B cell (primary cell): Measurements from ENCODE around the gene EGFL6. TPM values are rescaled to one million over a fixed set of nuclear protein-coding genes. Genes with fewer than 3 reads are reported as not detected.

Experiments
- ATAC-seq: fragments of 200-7000 bp; cut with Tn5 transposase; one replicate; pipeline ENCODE4 v1.10.0; 2021; ENCODE audit warnings: low read depth, mild to moderate bottlenecking, moderate number of reproducible peaks, moderate library complexity
- CTCF ChIA-PET: fragments of 350-600 bp; sonication (Branson Sonifier 250); formaldehyde crosslinking; loops from one replicate; lab custom pipeline; 2021; ENCODE audit warnings: antibody characterized with exemption, inconsistent platforms; lab: Charles Lee
- POLR2A ChIA-PET: fragments of 350-600 bp; sonication (Branson Sonifier 250); formaldehyde crosslinking; loops from one replicate; lab custom pipeline; 2021; ENCODE audit warnings: antibody characterized with exemption; lab: Charles Lee
- DNase-seq: peaks from one replicate; pipeline ENCODE4 v3.0.0; 2013
- H2AFZ ChIP-seq: 2 replicates; pipeline ENCODE4 v1.6.1; 2012; ENCODE audit warnings: mild to moderate bottlenecking, low read depth, low read length; ENCODE audit not compliant: insufficient read depth, poor library complexity, severe bottlenecking
- H3K27ac ChIP-seq, 2 donors: 1 replicate in 1 of 2; 2 replicates in 1 of 2; pipeline ENCODE4 v1.5.1; 2012 to 2013; ENCODE audit warnings: low read length in 2 of 2, mild to moderate bottlenecking in 2 of 2, moderate library complexity in 1 of 2
- H3K27me3 ChIP-seq, 4 experiments: fragments of 200-600 bp in 1 of 4; sonication (generic) in 1 of 4; replicated peaks in 1 of 4; 1 replicate in 2 of 4; 2 replicates in 2 of 4; pipeline versions ENCODE4 v1.6.1 to v1.7.0; 2013 to 2016; ENCODE audit warnings: low read length in 3 of 4, mild to moderate bottlenecking in 2 of 4, mixed read lengths in 1 of 4, moderate library complexity in 1 of 4; ENCODE audit not compliant: insufficient read depth in 4 of 4, control insufficient read depth in 3 of 4; ENCODE audit errors: control extremely low read depth in 1 of 4
- H3K36me3 ChIP-seq, 2 experiments: replicated peaks in 1 of 2; 1 replicate in 1 of 2; 2 replicates in 1 of 2; pipeline versions ENCODE4 v1.6.1 to v1.7.1; 2013; ENCODE audit warnings: low read length in 1 of 2; ENCODE audit not compliant: insufficient read depth in 2 of 2, control insufficient read depth in 1 of 2; ENCODE audit errors: control extremely low read depth in 1 of 2, extremely low read depth in 1 of 2
- H3K4me1 ChIP-seq, 2 donors: fragments of 200-600 bp in 1 of 2; sonication (generic) in 1 of 2; 1 replicate in 1 of 2; 2 replicates in 1 of 2; pipeline versions ENCODE4 v1.5.1 to v1.6.1; 2013 to 2017; ENCODE audit warnings: low read length in 2 of 2; ENCODE audit not compliant: control insufficient read depth in 2 of 2, insufficient read depth in 2 of 2
- H3K4me2 ChIP-seq: replicated peaks from 2 replicates; pipeline ENCODE3; 2012; ENCODE audit warnings: mild to moderate bottlenecking, low read depth, low read length; ENCODE audit not compliant: poor library complexity, severe bottlenecking
- H3K4me3 ChIP-seq, 5 experiments: fragments of 200-600 bp in 1 of 5; sonication (generic) in 1 of 5; 1 replicate in 3 of 5; 2 replicates in 2 of 5; pipeline versions ENCODE4 v1.5.1 to v1.7.0; 2011 to 2016; ENCODE audit warnings: low read length in 4 of 5, mild to moderate bottlenecking in 4 of 5, low read depth in 2 of 5, control low read depth in 1 of 5, moderate library complexity in 1 of 5; ENCODE audit not compliant: insufficient read depth in 1 of 5; ENCODE audit errors: control extremely low read depth in 1 of 5, extremely low read depth in 1 of 5
- H3K79me2 ChIP-seq: fragments of 200-600 bp; sonication (generic); one replicate; pipeline ENCODE4 v1.6.0; 2016; ENCODE audit warnings: low read length; ENCODE audit not compliant: control insufficient read depth, insufficient read depth
- H3K9ac ChIP-seq: fragments of 200-600 bp; sonication (generic); 2 replicates; pipeline ENCODE4 v1.6.1; 2017; ENCODE audit warnings: mild to moderate bottlenecking, low read length, moderate library complexity
- H3K9me3 ChIP-seq, 3 donors: one replicate each; pipeline versions ENCODE4 v1.6.1 to v1.7.1; 2013; ENCODE audit warnings: low read length in 2 of 3; ENCODE audit not compliant: control insufficient read depth in 2 of 3, insufficient read depth in 1 of 3; ENCODE audit errors: control extremely low read depth in 1 of 3
- H4K20me1 ChIP-seq: 2 replicates; pipeline ENCODE4 v1.6.0; 2012; ENCODE audit warnings: mild to moderate bottlenecking, low read length; ENCODE audit not compliant: insufficient read depth, control insufficient read depth, poor library complexity, severe bottlenecking
- H3K27ac Mint-ChIP-seq: one replicate; pipeline ENCODE4 v1.8.0; 2021; ENCODE audit warnings: mixed read lengths
- H3K27me3 Mint-ChIP-seq: one replicate; pipeline ENCODE4 v1.8.0; 2021; ENCODE audit warnings: mixed read lengths
- H3K4me1 Mint-ChIP-seq: one replicate; pipeline ENCODE4 v1.8.0; 2021; ENCODE audit warnings: mixed read lengths
- H3K4me3 Mint-ChIP-seq: one replicate; pipeline ENCODE4 v1.8.0; 2021; ENCODE audit warnings: mixed read lengths
- H3K9me3 Mint-ChIP-seq: one replicate; pipeline ENCODE4 v1.8.0; 2022; ENCODE audit warnings: mixed read lengths; ENCODE audit not compliant: insufficient read depth
- EZH2 ChIP-seq: IDR thresholded peaks from 2 replicates; pipeline ENCODE4 v1.6.1; 2012; ENCODE audit warnings: borderline replicate concordance, low read depth, mild to moderate bottlenecking, moderate library complexity, low read length; ENCODE audit not compliant: insufficient read depth, poor library complexity, severe bottlenecking
- WGBS: methylation state at CpG from one replicate; pipeline ENCODE4 v1.1.5; 2013; ENCODE audit warnings: missing lambda C conversion rate; ENCODE audit not compliant: insufficient coverage; 5-methylcytosine and 5-hydroxymethylcytosine counted together
- intact Hi-C: fragments of 100-400 bp; cut with micrococcal nuclease; formaldehyde crosslinking; loops from one replicate; pipeline ENCODE4 v1.10.0; 2022
- polyA plus RNA-seq: library from polyadenylated mRNA; depleted of rRNA; stranded (reverse); fragments of >200 nt; gene quantifications from 2 replicates; pipeline ENCODE4 v1.2.3, GENCODE V29; 2012
- total RNA-seq, 2 donors: library from RNA; stranded (reverse); fragments of 120-200 nt in 1 of 2; gene quantifications; 1 replicate in 1 of 2; 2 replicates in 1 of 2; pipeline versions ENCODE4 v1.2.3 to v1.2.4, GENCODE V29; 2013 to 2022
- TF ChIP-seq, protein P1 (sequence below): fragments of 200-600 bp; IDR thresholded peaks from one replicate; pipeline ENCODE4 v1.8.0; 2022; ENCODE audit warnings: antibody characterized with exemption, mild to moderate bottlenecking

Gene EGFL6
- total and polyA plus RNA-seq, 2 donors (not counting 1 experiment from before 2014, with no cell fraction given) = not detected

DNA sequence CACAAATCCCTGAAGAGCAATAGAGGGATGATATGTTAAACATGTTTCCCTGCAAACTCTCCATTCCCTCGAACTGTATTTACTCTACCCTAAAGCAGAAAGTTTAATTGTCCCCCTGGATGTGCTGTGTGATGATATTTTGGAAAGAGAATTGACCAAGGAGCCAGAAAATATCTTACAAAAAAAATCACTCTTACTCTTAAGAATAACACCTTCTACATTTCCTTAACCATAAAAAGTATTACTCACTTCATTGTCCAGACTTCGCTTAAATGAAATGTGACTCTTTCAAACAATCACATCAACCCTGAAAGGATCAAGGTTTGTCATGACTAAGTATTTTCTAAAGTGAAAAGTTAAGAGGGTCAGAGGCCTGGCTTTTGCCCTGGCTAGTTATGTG, 49.0 kb upstream of the EGFL6 start:
- H3K4me1 Mint-ChIP-seq = no peaks in the 10 kb centered on the region
- H3K9me3 Mint-ChIP-seq = no peaks in the 10 kb centered on the region
- H4K20me1 ChIP-seq = no peaks in the 10 kb centered on the region
- no peaks in the 10 kb centered on the region for H3K79me2 ChIP-seq
- H3K4me3 ChIP-seq = no peak overlapping the region
- H3K27ac ChIP-seq = no peak overlapping the region
- no peak for TF ChIP-seq EZH2
- TF ChIP-seq, protein P1, sequence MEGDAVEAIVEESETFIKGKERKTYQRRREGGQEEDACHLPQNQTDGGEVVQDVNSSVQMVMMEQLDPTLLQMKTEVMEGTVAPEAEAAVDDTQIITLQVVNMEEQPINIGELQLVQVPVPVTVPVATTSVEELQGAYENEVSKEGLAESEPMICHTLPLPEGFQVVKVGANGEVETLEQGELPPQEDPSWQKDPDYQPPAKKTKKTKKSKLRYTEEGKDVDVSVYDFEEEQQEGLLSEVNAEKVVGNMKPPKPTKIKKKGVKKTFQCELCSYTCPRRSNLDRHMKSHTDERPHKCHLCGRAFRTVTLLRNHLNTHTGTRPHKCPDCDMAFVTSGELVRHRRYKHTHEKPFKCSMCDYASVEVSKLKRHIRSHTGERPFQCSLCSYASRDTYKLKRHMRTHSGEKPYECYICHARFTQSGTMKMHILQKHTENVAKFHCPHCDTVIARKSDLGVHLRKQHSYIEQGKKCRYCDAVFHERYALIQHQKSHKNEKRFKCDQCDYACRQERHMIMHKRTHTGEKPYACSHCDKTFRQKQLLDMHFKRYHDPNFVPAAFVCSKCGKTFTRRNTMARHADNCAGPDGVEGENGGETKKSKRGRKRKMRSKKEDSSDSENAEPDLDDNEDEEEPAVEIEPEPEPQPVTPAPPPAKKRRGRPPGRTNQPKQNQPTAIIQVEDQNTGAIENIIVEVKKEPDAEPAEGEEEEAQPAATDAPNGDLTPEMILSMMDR = no peak
- peaks cover 0 to 8% (median 0%) of the 10 kb centered on the region in 4 experiments for H3K27me3 ChIP-seq
- CTCF ChIA-PET = no interaction called here
- H3K27ac Mint-ChIP-seq = no peak overlapping the region
- no peaks in the 10 kb centered on the region for H3K9me3 ChIP-seq
- H3K27me3 Mint-ChIP-seq = peaks cover 7% of the 10 kb centered on the region
- no peak overlapping the region for H3K9ac ChIP-seq
- H2AFZ ChIP-seq = no peak overlapping the region
- intact Hi-C loops = no loop called here
- POLR2A ChIA-PET = no interaction called here
- ATAC-seq (no peak), DNase-seq (no peak)
- H3K4me3 Mint-ChIP-seq = no peak overlapping the region
- H3K36me3 ChIP-seq = no peaks in the 10 kb centered on the region
- no CpG with 5 or more reads among the region's 2 CpGs for WGBS
- no peak overlapping the region for H3K4me2 ChIP-seq
- no peaks in the 10 kb centered on the region for H3K4me1 ChIP-seq

DNA sequence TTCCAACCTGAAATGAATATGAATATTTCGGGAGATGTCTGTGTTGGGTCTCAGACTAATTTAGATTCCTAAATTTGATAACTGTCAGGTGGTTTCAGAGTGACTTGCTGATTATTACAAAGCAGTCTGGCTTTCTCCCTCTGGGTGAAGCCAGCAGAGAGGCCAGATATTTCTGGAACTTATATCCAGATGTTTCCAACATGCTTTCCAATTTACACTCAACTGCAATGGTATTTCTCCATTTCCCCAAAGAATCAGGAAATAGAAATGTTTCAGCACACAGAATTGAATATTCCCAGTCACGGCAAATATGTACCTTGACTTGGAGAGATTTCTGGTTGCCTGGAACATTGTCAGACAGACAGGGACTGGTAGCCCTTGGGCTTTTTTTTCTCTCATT, 48.5 kb upstream of the EGFL6 start:
- ATAC-seq (no peak), DNase-seq (no peak)
- Mint-ChIP-seq H3K27me3 (peaks cover 7% of the 10 kb centered on the region), H3K4me3 (no peak overlapping the region), H3K9me3 (no peaks in the 10 kb centered on the region), H3K27ac (no peak overlapping the region), H3K4me1 (no peaks in the 10 kb centered on the region)
- TF ChIP-seq, protein P1 = no peak
- TF ChIP-seq EZH2 = no peak
- CTCF ChIA-PET = no interaction called here
- H3K27ac ChIP-seq = no peak overlapping the region
- H3K4me2 ChIP-seq = no peak overlapping the region
- no peak overlapping the region for H3K9ac ChIP-seq
- H3K4me1 ChIP-seq = no peaks in the 10 kb centered on the region
- H3K36me3 ChIP-seq = no peaks in the 10 kb centered on the region
- H3K4me3 ChIP-seq = no peak overlapping the region
- H4K20me1 ChIP-seq = no peaks in the 10 kb centered on the region
- no peaks in the 10 kb centered on the region for H3K9me3 ChIP-seq
- POLR2A ChIA-PET = no interaction called here
- H3K27me3 ChIP-seq = peaks cover 0 to 5% (median 0%) of the 10 kb centered on the region in 4 experiments
- WGBS = 80% methylated on average over 1 of the region's 2 CpGs
- no peaks in the 10 kb centered on the region for H3K79me2 ChIP-seq
- intact Hi-C loops = no loop called here
- no peak overlapping the region for H2AFZ ChIP-seq
